ENCODE data around the gene UGCG.
"Not testable (repeated sequence)": the region's sequence is repeated elsewhere in the genome, so short reads cannot be mapped to it uniquely, and the experiment has no call there.

Gene UGCG

GRCh38 chr9:111891910-111892499, 4.6 kb upstream of the UGCG start:
- DNase-seq: no peak

GRCh38 chr9:111896942-111897600, 457 bp downstream of the UGCG start:
- DNase-seq: no peak

- no peak for DNase-seq
Measured at GRCh38 chr9:111897601-111898137, 1.1 kb downstream of the UGCG start.

GRCh38 chr9:111898331-111899096, 1.9 kb downstream of the UGCG start:
- DNase-seq: no peak

GRCh38 chr9:111900151-111900857, 3.7 kb downstream of the UGCG start:
- no peak for DNase-seq

GRCh38 chr9:111900858-111901612, 4.4 kb downstream of the UGCG start:
- DNase-seq: no peak

- no peak for DNase-seq
Measured at GRCh38 chr9:111902391-111903139, 6.0 kb downstream of the UGCG start.

- DNase-seq: not testable (repeated sequence)
Measured at GRCh38 chr9:111903535-111903934, 6.9 kb downstream of the UGCG start.

- DNase-seq: no peak
Measured at GRCh38 chr9:111904026-111904425, 7.4 kb downstream of the UGCG start.

- DNase-seq: no peak
Measured at GRCh38 chr9:111904891-111905291, 8.3 kb downstream of the UGCG start.

GRCh38 chr9:111907147-111907546, 10.5 kb downstream of the UGCG start:
- no peak for DNase-seq

- no peak for DNase-seq
Measured at GRCh38 chr9:111909444-111909843, 12.8 kb downstream of the UGCG start.

GRCh38 chr9:111910428-111910827, 13.8 kb downstream of the UGCG start:
- DNase-seq: no peak

- DNase-seq: no peak
Measured at GRCh38 chr9:111913159-111913558, 16.5 kb downstream of the UGCG start.

GRCh38 chr9:111914749-111915424, 18.3 kb downstream of the UGCG start:
- DNase-seq: no peak

GRCh38 chr9:111915425-111915758, 18.8 kb downstream of the UGCG start:
- no peak for DNase-seq

- no peak for DNase-seq
Measured at GRCh38 chr9:111916234-111916645, 19.6 kb downstream of the UGCG start.

GRCh38 chr9:111917201-111917600, 20.6 kb downstream of the UGCG start:
- no peak for DNase-seq

- no peak for DNase-seq
Measured at GRCh38 chr9:111917980-111918379, 21.4 kb downstream of the UGCG start.

- no peak for DNase-seq
Measured at GRCh38 chr9:111919875-111920274, 23.3 kb downstream of the UGCG start.

- no peak for DNase-seq
Measured at GRCh38 chr9:111920531-111920930, 23.9 kb downstream of the UGCG start.

All from SIG-M5 (cell line).